GM23338 (cell line): ENCODE measurements around the gene LTBP2.

ENCODE experiments used
- CREB1 ChIP-seq: fragments of 250-450 bp; sonication (Bioruptor Pico); IDR thresholded peaks from 2 replicates; pipeline ENCODE4 v1.5.0; 2020; ENCODE audit warnings: low read depth, mild to moderate bottlenecking, moderate library complexity
- CTCF ChIP-seq, 2 experiments: fragments of 200-600 bp in 1 of 2; sonication (generic) in 1 of 2; conservative IDR thresholded peaks; 2 replicates each; pipeline versions ENCODE4 v1.5.1 to v1.6.1; 2016 to 2017; ENCODE audit warnings: antibody characterized with exemption in 2 of 2, low read depth in 2 of 2, mild to moderate bottlenecking in 2 of 2, moderate library complexity in 1 of 2
- ETS1 ChIP-seq: IDR thresholded peaks from 2 replicates; pipeline ENCODE4 v1.6.1; 2016; ENCODE audit warnings: antibody characterized with exemption
- EZH2 ChIP-seq: fragments of 200-600 bp; sonication (generic); IDR thresholded peaks from one replicate; pipeline ENCODE4 v1.8.0; 2017; ENCODE audit warnings: antibody characterized with exemption, mild to moderate bottlenecking, low read depth; ENCODE audit not compliant: unreplicated experiment
- EZH2phosphoT487 ChIP-seq: fragments of 200-600 bp; sonication (generic); IDR thresholded peaks from one replicate; pipeline ENCODE4 v1.8.1; 2018; ENCODE audit warnings: antibody characterized with exemption; ENCODE audit not compliant: unreplicated experiment
- NANOG ChIP-seq: IDR thresholded peaks from 2 replicates; pipeline ENCODE4 v1.6.1; 2016; ENCODE audit warnings: antibody characterized with exemption, borderline replicate concordance
- POLR2AphosphoS5 ChIP-seq: IDR thresholded peaks from 2 replicates; pipeline ENCODE4 v1.6.1; 2016; ENCODE audit warnings: antibody characterized with exemption, low read depth
- REST ChIP-seq: IDR thresholded peaks from one replicate; pipeline ENCODE4 v1.6.1; 2018; ENCODE audit warnings: antibody characterized with exemption; ENCODE audit not compliant: unreplicated experiment
- STAT1 ChIP-seq: IDR thresholded peaks from one replicate; pipeline ENCODE4 v1.6.1; 2016; ENCODE audit warnings: antibody characterized with exemption; ENCODE audit not compliant: unreplicated experiment
- ZNF331 ChIP-seq: fragments of 250-450 bp; sonication (Bioruptor Pico); IDR thresholded peaks from 2 replicates; pipeline ENCODE4 v1.5.0; 2020; ENCODE audit warnings: low read depth, mild to moderate bottlenecking, moderate library complexity
- ZNF462 ChIP-seq: fragments of 250-450 bp; sonication (Bioruptor Pico); IDR thresholded peaks from 2 replicates; pipeline ENCODE4 v1.5.0; 2020; ENCODE audit warnings: mild to moderate bottlenecking, moderate library complexity

GRCh38 chr14:74637178-74637550 lies 25.1 kb upstream of the LTBP2 start:
- TF ChIP-seq CTCF (conservative IDR thresholded peaks at IDR 0.05; ENCODE audit: low read depth in 2 of 2) (no peak), EZH2 (no peak), EZH2phosphoT487 (no peak), CREB1 (no peak), NANOG (no peak), REST (no peak), ZNF331 (CRISPR knock-in tag) (no peak), STAT1 (no peak), ZNF462 (no peak), POLR2AphosphoS5 (no peak), ETS1 (no peak)
